Stimulated activated naive CD8-positive, alpha-beta T cell treated with anti-CD3 and anti-CD28 coated beads, Interleukin-15, Interleukin-2, amounts not matched to agents 100 ng/mL and 50 ng/mL, for 24 hours (primary cell): Measurements from ENCODE around the gene ULBP1.
"Not testable (repeated sequence)": the region's sequence is repeated elsewhere in the genome, so short reads cannot be mapped to it uniquely, and the experiment has no call there.

Experiments
- H3K27ac Mint-ChIP-seq: one replicate; pipeline ENCODE4 v1.8.0; 2021; ENCODE audit warnings: mild to moderate bottlenecking, mixed read lengths
- H3K27me3 Mint-ChIP-seq: one replicate; pipeline ENCODE4 v1.8.0; 2021; ENCODE audit warnings: mixed read lengths
- H3K36me3 Mint-ChIP-seq: one replicate; pipeline ENCODE4 v1.8.0; 2021; ENCODE audit warnings: low read depth, mixed read lengths
- H3K4me1 Mint-ChIP-seq: one replicate; pipeline ENCODE4 v1.8.0; 2021; ENCODE audit warnings: low read depth, mixed read lengths
- H3K4me3 Mint-ChIP-seq: one replicate; pipeline ENCODE4 v1.8.0; 2021; ENCODE audit warnings: mild to moderate bottlenecking, mixed read lengths
- H3K9me3 Mint-ChIP-seq: one replicate; pipeline ENCODE4 v1.8.0; 2021; ENCODE audit warnings: mixed read lengths

The ULBP1 gene

DNA sequence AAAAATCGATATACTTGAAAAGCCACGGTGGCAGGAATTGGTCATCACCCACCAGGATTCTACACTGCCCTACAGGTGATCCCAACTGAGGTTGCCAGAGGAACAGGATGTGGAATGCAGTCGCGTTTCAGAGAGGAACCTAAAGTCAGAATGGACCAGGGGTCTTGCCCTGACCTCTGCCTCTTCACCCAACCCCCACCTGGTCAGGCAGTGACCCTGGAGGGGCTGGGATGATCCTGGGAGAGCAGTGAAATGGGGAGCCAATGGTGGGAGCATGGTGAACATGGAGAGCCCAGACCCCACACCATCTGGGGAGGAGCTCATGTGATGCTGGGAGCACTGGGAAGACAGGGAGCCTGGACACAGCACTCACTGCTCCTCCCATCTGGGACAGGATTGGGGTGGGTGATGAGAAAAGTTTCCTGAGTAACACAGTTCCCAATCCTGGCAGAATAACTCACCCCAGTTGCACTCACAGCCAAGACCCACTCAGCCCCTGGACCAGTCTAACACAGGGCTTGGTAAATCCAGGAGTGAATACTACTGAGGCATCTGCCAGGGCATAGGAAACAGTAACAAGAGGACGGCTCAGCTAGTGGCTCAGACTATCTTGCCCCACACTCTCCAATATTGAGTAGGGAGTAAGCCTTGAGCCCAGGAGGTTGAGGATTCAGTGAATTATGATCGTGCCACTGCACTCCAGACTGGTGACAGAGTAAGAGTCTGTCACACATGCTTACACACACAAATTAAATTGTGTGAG, 23.7 kb upstream of the ULBP1 start:
- Mint-ChIP-seq H3K4me1 (peaks cover 43% of the 10 kb centered on the region), H3K36me3 (no peaks in the 10 kb centered on the region), H3K9me3 (no peaks in the 10 kb centered on the region)

DNA sequence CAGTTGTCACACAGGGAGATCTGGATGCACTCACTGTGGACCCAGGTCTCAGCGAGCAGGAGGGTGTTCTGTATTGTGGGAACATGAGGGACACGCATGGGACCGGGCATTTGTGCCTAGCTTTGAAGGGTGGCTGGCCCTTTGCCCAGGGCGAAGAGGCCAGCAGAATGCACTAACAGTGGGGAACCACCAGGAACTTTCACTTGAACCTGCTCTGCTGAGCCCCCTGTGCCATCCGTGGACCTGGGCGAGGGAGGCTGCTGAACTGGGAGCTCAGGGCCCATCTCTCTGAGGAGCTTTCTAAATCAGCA, 23.1 kb upstream of the ULBP1 start:
- Mint-ChIP-seq H3K4me3 (no peak overlapping the region), H3K36me3 (no peaks in the 10 kb centered on the region), H3K4me1 (peaks cover 40% of the 10 kb centered on the region), H3K27ac (no peak overlapping the region), H3K27me3 (peaks cover 61% of the 10 kb centered on the region), H3K9me3 (no peaks in the 10 kb centered on the region)

More for the DNA sequence above, 23.7 kb upstream of the ULBP1 start:
- Mint-ChIP-seq H3K27ac (no peak overlapping the region), H3K4me3 (no peak overlapping the region), H3K27me3 (peaks cover 64% of the 10 kb centered on the region)

DNA sequence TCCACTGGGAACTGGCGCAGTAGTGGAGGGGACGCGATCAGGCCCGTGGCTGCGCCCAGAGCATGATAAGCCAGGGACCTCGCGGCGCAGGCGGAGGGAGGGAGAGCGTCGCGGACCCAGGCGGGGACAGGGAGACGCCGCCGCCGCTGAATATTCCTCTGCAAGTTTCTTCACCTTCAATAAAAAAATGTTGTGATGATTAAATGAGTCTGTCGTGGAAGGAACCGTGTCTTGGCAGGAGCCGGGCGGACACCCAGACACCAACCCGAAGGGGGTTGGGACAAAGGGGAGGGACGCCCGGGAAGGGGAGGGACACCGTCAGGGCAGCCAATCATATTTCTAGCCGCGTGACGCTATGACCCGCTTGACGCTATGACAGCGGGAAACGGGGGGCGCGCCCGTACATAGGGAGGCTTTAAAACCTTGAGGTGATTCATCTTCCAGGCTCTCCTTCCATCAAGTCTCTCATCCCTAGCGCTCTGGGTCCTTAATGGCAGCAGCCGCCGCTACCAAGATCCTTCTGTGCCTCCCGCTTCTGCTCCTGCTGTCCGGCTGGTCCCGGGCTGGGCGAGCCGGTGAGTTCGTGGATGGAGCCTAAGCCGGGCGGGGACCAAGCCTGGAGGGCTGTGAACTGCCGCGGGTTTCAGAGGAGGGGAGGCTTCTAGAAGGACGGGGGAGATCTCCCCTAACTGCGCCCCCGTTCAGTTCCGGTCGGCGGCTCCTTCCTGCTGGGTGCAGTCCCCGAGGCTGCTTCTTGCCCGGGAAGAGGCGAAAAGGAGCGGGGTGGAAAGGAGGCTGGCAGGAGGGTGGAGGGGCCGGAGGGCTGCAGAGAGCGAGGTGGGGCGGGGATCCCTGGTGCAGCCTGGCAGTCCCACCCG, 21.9 kb upstream of the ULBP1 start, which contains the start of gene ULBP2:
Gene ULBP2 (plus strand): TSS at position 432 of the 878 bp plus-strand sequence. CDS start 59 bp downstream, at position 491.
- Mint-ChIP-seq H3K27ac (no peak within 1 kb of the TSS), H3K27me3 (peaks cover 57% of the 10 kb centered on the region), H3K9me3 (no peaks in the 10 kb centered on the region)

DNA sequence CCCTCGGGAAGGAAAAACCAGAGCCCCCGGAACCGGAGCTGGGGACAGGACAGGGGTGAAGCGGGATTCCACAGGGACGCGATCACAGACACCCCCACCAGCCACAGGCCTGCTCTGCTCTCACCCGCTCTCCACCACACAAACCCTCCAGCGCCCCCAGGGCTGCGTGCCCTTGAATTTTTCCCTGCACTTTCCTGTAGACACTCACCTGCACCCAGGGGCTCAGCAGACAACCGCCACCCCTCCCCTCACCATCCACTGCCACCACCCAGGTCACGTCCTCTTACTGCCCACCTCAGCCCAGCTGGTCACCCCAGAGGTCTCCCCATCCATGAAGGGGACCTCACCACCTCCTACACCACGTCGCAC, 21.3 kb upstream of the ULBP1 start:
- H3K4me3 Mint-ChIP-seq = peak overlapping the region; percentile 36
- H3K27ac Mint-ChIP-seq = no peak overlapping the region
- H3K36me3 Mint-ChIP-seq = no peaks in the 10 kb centered on the region
- no peaks in the 10 kb centered on the region for H3K9me3 Mint-ChIP-seq
- H3K27me3 Mint-ChIP-seq = peaks cover 51% of the 10 kb centered on the region
- H3K4me1 Mint-ChIP-seq = peaks cover 37% of the 10 kb centered on the region

More for the DNA sequence above, 21.9 kb upstream of the ULBP1 start, which contains the start of gene ULBP2:
- H3K4me3 Mint-ChIP-seq = peak within 1 kb of the TSS; percentile 88
- no peaks in the 10 kb centered on the region for H3K36me3 Mint-ChIP-seq
- peaks cover 40% of the 10 kb centered on the region for H3K4me1 Mint-ChIP-seq

DNA sequence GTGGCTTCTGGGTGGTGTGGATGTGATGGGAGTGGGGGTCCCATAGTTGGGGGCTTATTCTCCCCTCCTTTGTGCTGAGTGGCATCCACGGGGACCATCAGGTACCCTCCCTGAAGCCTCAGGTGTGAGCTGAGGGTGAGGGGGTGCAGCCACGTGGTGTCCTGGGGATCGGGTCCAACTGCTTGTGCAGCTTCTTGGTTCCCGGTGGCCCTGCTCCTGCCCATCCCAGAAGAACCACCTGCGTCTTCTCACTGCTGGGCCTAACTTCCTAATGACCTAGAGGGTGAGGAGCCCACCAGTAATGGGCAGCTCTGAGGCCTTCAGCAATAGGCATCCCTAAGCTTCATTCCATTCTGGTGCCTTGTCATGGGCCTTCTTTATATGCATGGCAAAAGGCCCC, 20.4 kb upstream of the ULBP1 start:
- not testable (repeated sequence) for H3K27ac Mint-ChIP-seq, H3K4me3 Mint-ChIP-seq, H3K9me3 Mint-ChIP-seq, H3K36me3 Mint-ChIP-seq
- Mint-ChIP-seq H3K27me3 (peaks cover 52% of the 10 kb centered on the region), H3K4me1 (peaks cover 34% of the 10 kb centered on the region)

DNA sequence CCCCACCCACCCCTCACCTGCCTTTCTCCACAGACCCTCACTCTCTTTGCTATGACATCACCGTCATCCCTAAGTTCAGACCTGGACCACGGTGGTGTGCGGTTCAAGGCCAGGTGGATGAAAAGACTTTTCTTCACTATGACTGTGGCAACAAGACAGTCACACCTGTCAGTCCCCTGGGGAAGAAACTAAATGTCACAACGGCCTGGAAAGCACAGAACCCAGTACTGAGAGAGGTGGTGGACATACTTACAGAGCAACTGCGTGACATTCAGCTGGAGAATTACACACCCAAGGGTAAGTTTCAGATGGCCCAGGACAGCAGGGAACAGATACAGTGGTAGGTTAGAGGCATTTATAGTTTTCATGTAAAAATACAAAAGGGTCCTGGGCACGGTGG, 18.5 kb upstream of the ULBP1 start:
- H3K9me3 Mint-ChIP-seq, H3K4me3 Mint-ChIP-seq: not testable (repeated sequence)
- H3K27me3 Mint-ChIP-seq = peaks cover 55% of the 10 kb centered on the region

DNA sequence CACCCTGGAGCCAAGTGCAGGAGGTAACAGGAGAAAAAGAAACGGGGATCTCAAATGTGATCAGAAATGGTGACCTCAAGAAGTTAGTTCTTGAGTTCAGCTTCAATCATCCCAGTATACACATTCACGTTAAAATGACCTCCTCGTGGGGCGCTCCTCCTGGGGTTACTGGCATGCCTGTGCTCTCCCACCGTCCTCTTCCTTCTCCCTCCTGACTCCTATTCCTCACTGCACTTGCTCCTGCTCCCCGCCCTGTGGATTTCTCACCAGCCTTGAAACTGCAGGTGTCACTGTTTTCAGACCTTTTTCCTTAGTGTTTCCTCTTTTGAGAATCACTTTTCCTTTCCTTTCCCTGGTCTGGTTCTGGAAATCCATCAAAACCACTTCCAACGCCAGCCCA, 17.1 kb upstream of the ULBP1 start:
- not testable (repeated sequence) for H3K4me3 Mint-ChIP-seq, H3K9me3 Mint-ChIP-seq, H3K27ac Mint-ChIP-seq, H3K36me3 Mint-ChIP-seq, H3K4me1 Mint-ChIP-seq
- H3K27me3 Mint-ChIP-seq = peaks cover 57% of the 10 kb centered on the region

More for the DNA sequence above, 18.5 kb upstream of the ULBP1 start:
- not testable (repeated sequence) for H3K27ac Mint-ChIP-seq, H3K36me3 Mint-ChIP-seq
- H3K4me1 Mint-ChIP-seq = peaks cover 15% of the 10 kb centered on the region

DNA sequence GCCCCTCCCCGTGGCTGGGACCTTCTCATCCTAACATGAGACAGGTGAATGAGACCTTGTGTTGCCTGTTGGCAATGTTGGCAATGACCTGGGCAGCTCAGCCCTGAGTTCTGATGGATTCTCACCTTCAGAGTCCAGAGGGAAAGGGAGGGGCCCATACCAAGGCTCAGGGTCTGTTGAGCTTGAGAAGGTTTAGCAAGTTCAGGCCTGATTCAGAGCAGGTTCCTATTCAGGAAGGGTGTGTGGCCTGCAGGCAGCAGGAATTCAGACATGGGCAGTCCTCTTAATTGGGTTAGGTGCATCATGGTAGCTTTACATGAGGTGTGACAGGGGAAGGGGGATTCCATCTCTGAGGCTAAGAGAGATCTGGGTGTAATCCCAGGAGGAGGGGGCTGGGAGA, 16.2 kb upstream of the ULBP1 start:
- H3K4me3 Mint-ChIP-seq, H3K9me3 Mint-ChIP-seq: not testable (repeated sequence)
- H3K27me3 Mint-ChIP-seq = peaks cover 63% of the 10 kb centered on the region

DNA sequence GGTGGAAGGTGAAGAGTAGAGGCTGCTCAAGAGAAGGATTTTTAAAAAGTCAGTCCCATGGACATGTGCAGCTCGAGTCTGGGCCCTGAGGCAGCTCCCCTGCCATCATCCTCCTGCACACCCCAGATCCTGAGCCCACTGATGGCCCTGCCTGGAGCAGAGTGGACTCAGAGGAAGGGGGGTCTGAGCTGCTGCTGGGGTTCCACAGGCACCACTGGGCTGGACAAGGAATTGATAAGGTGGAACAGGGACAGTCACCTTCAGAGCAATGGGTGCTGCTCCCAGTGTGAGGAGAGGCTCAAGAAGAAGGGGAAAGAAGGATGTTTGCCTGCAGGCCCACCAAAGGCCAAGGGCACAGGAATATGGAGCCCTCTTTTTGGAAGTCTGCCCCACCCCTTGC, 15.7 kb upstream of the ULBP1 start:
- no peak overlapping the region for H3K4me3 Mint-ChIP-seq
- H3K9me3 Mint-ChIP-seq = no peaks in the 10 kb centered on the region
- no peak overlapping the region for H3K27ac Mint-ChIP-seq
- H3K27me3 Mint-ChIP-seq = peaks cover 63% of the 10 kb centered on the region
- no peaks in the 10 kb centered on the region for H3K4me1 Mint-ChIP-seq
- no peaks in the 10 kb centered on the region for H3K36me3 Mint-ChIP-seq

More for the DNA sequence above, 16.2 kb upstream of the ULBP1 start:
- H3K27ac Mint-ChIP-seq, H3K4me1 Mint-ChIP-seq, H3K36me3 Mint-ChIP-seq: not testable (repeated sequence)

DNA sequence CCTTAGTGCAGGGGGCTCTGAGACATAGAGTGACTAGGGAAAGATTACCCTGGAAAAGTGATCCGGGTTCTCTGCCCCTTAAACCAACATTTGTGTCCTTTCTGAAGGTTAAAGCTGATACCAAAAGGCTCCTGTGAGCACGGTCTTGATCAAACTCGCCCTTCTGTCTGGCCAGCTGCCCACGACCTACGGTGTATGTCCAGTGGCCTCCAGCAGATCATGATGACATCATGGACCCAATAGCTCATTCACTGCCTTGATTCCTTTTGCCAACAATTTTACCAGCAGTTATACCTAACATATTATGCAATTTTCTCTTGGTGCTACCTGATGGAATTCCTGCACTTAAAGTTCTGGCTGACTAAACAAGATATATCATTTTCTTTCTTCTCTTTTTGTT, 15.1 kb upstream of the ULBP1 start:
- H3K27me3 Mint-ChIP-seq = peaks cover 68% of the 10 kb centered on the region
- no peaks in the 10 kb centered on the region for H3K36me3 Mint-ChIP-seq
- H3K27ac Mint-ChIP-seq = no peak overlapping the region
- peaks cover under 1% of the 10 kb centered on the region for H3K4me1 Mint-ChIP-seq
- H3K4me3 Mint-ChIP-seq = no peak overlapping the region
- no peaks in the 10 kb centered on the region for H3K9me3 Mint-ChIP-seq

DNA sequence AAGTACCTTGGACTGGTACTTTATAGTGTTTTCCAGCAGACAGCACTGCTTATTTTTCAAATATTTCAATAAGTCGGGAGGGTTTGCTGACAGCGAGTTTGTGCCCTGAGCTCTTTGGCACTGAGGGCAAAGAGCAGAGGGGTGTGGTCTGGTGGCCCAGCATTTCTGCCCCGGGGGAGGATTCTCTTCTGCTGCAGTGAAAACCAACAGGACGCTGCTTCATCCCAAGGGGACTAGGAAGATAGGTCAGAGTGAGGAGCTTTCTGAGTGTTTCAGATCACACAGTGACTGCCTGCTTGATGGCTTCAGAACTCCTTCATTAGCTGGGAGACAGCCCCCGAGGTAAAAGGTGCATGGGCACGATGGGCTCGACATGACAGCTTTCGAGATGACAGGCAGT, 13.3 kb upstream of the ULBP1 start:
- Mint-ChIP-seq H3K36me3 (no peaks in the 10 kb centered on the region), H3K27me3 (peaks cover 74% of the 10 kb centered on the region), H3K27ac (no peak overlapping the region), H3K4me3 (no peak overlapping the region), H3K9me3 (no peaks in the 10 kb centered on the region), H3K4me1 (peaks cover 8% of the 10 kb centered on the region)

DNA sequence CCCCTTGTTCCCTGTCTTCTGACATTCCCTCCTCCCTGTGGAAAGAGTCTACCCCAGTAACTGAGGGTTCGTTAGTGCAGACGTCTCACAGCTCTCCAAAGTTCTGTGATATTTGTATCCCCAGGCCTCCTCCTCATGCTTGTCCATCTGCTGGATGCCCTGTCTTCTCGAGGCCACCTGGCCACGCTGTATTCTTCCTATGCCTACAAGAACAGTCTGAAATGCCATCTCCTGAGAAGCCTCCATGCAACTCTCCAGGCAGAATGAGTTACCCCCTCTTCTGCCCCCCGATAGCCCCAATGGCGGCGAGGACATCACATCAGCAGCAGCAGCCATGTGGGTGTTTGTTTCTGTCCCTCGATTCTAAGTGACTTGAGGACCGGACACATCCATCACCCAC, 12.6 kb upstream of the ULBP1 start:
- Mint-ChIP-seq H3K9me3 (no peaks in the 10 kb centered on the region), H3K4me1 (peaks cover 8% of the 10 kb centered on the region), H3K27ac (no peak overlapping the region), H3K36me3 (no peaks in the 10 kb centered on the region), H3K27me3 (peaks cover 80% of the 10 kb centered on the region), H3K4me3 (no peak overlapping the region)

DNA sequence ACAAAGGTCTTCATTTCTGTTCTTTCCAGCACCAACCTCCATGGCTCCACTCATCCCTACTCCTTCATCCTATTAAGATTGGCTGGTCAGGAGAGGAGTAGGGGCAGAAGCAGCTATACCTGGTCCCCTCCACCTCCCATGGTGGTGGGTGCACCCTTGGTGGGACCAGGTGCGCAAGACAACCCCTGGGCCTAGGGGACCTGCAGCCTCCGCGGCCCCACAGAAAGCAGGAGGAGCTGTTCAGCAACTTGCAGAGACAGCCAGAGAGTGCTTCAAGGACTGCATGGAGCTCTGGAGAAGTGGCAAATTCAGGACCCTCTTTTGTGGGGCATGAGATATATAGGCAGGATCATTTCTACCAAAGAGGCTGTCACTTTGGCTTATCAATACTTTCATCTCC, 12.1 kb upstream of the ULBP1 start:
- Mint-ChIP-seq H3K36me3 (no peaks in the 10 kb centered on the region), H3K4me1 (peaks cover 8% of the 10 kb centered on the region), H3K27me3 (peaks cover 78% of the 10 kb centered on the region), H3K27ac (no peak overlapping the region), H3K9me3 (no peaks in the 10 kb centered on the region), H3K4me3 (no peak overlapping the region)

DNA sequence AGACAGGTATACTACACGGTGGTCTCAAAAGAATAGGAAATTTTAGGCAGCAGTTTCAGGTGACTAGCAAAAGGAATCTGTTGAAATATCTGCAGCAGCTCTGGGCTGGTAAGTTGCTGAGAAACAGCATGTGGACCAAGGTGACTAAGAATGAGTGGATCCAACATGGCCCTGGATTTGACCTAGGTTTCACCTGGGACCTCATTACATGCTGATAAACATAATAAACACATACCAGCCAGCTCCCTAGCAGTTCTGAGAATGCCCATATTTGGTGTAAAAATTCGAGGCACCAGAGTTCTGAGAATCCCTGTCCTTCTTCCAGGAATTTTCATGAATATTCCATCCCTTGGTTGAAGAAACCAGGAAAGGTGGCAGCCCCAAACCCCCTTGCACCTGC, 10.4 kb upstream of the ULBP1 start:
- H3K9me3 Mint-ChIP-seq, H3K36me3 Mint-ChIP-seq, H3K4me3 Mint-ChIP-seq, H3K27ac Mint-ChIP-seq, H3K4me1 Mint-ChIP-seq: not testable (repeated sequence)
- peaks cover 81% of the 10 kb centered on the region for H3K27me3 Mint-ChIP-seq

DNA sequence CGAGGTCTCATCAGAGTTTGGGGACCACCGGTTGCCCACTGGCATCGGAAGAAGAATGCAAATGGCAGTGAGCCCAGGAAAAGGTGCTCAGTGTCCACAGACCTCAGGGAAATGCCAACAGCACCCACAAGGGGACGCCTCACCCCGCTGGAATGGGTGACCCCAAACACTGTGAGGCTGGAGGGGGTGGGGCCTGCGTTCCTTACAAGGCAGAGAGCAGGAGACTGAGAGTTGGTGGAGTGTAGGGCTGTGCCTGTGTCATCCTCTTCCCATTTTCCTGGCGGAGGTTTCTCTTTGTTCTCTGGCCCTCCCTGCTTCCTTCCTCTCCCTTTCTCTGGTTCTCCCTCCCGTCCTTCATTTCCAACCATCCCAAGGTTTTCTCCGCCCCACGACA, 9.8 kb upstream of the ULBP1 start:
- H3K4me3 Mint-ChIP-seq, H3K36me3 Mint-ChIP-seq, H3K9me3 Mint-ChIP-seq, H3K27ac Mint-ChIP-seq, H3K4me1 Mint-ChIP-seq: not testable (repeated sequence)
- peaks cover 79% of the 10 kb centered on the region for H3K27me3 Mint-ChIP-seq
